Activated T-helper 17 cell treated with anti-CD3 and anti-CD28 coated beads, Interleukin-2, amount 50 U/mL, for 72 hours (primary cell): ENCODE data around the gene MOB1A. TPM values are rescaled to one million over a fixed set of nuclear protein-coding genes. Genes with fewer than 3 reads are reported as not detected.
"Not testable (repeated sequence)": the region's sequence is repeated elsewhere in the genome, so short reads cannot be mapped to it uniquely, and the experiment has no call there.

Experiments
- ATAC-seq: fragments of 150-1000 bp; cut with Tn5 transposase; replicated peaks from 2 replicates; pipeline ENCODE4 v1.10.0; 2021; ENCODE audit warnings: mild to moderate bottlenecking, moderate library complexity
- H3K27ac Mint-ChIP-seq: one replicate; pipeline ENCODE4 v1.8.0; 2022; ENCODE audit warnings: mixed read lengths
- H3K27me3 Mint-ChIP-seq: one replicate; pipeline ENCODE4 v1.8.0; 2022; ENCODE audit warnings: mixed read lengths
- H3K36me3 Mint-ChIP-seq: one replicate; pipeline ENCODE4 v1.8.0; 2022; ENCODE audit warnings: low read depth, mild to moderate bottlenecking, mixed read lengths
- H3K4me1 Mint-ChIP-seq: one replicate; pipeline ENCODE4 v1.8.0; 2022; ENCODE audit warnings: mixed read lengths
- H3K4me3 Mint-ChIP-seq: one replicate; pipeline ENCODE4 v1.8.0; 2022; ENCODE audit warnings: mild to moderate bottlenecking, mixed read lengths
- H3K9me3 Mint-ChIP-seq: one replicate; pipeline ENCODE4 v1.8.0; 2022; ENCODE audit warnings: mixed read lengths
- total RNA-seq, 2 donors: library from RNA; stranded (reverse); gene quantifications; one replicate each; pipeline ENCODE4 v1.2.3, GENCODE V29; 2022

The MOB1A gene
- total RNA-seq, 2 donors from 2014 or later, result 155 to 159 TPM

- peak overlapping the region; percentile 71 for H3K4me3 Mint-ChIP-seq
- ATAC-seq, H3K27ac Mint-ChIP-seq, H3K27me3 Mint-ChIP-seq, H3K9me3 Mint-ChIP-seq, H3K36me3 Mint-ChIP-seq, H3K4me1 Mint-ChIP-seq: not testable (repeated sequence)
Observed at GRCh38 chr2:74186706-74187105, 8.0 kb upstream of the MOB1A start.

GRCh38 chr2:74186038-74186437, 7.4 kb upstream of the MOB1A start:
- H3K36me3 Mint-ChIP-seq, result no peaks in the 10 kb centered on the region
- peak overlapping the region; percentile 71 for H3K4me3 Mint-ChIP-seq
- no peaks in the 10 kb centered on the region for H3K9me3 Mint-ChIP-seq
- peaks cover 8% of the 10 kb centered on the region for H3K4me1 Mint-ChIP-seq
- H3K27me3 Mint-ChIP-seq, result peaks cover 1% of the 10 kb centered on the region
- ATAC-seq, result peak; percentile 95
- H3K27ac Mint-ChIP-seq, result peak overlapping the region; percentile 86

GRCh38 chr2:74183878-74184277, 5.2 kb upstream of the MOB1A start:
- no peak for ATAC-seq
- Mint-ChIP-seq H3K4me3 (no peak overlapping the region), H3K9me3 (no peaks in the 10 kb centered on the region), H3K36me3 (no peaks in the 10 kb centered on the region), H3K27ac (peak overlapping the region; percentile 9), H3K27me3 (no peaks in the 10 kb centered on the region), H3K4me1 (peaks cover 8% of the 10 kb centered on the region)

- peak overlapping the region; percentile 75 for H3K27ac Mint-ChIP-seq
- ATAC-seq, result no peak
- peaks cover 8% of the 10 kb centered on the region for H3K36me3 Mint-ChIP-seq
- peaks cover 11% of the 10 kb centered on the region for H3K4me1 Mint-ChIP-seq
- H3K9me3 Mint-ChIP-seq, result no peaks in the 10 kb centered on the region
- H3K4me3 Mint-ChIP-seq, result peak overlapping the region; percentile 54
- no peaks in the 10 kb centered on the region for H3K27me3 Mint-ChIP-seq
Observed at GRCh38 chr2:74181739-74182138, 3.1 kb upstream of the MOB1A start.

- peak; percentile 26 for ATAC-seq
- Mint-ChIP-seq H3K27ac (peak overlapping the region; percentile 90), H3K4me3 (peak overlapping the region; percentile 91), H3K36me3 (peaks cover 33% of the 10 kb centered on the region), H3K4me1 (peaks cover 23% of the 10 kb centered on the region), H3K9me3 (no peaks in the 10 kb centered on the region), H3K27me3 (no peaks in the 10 kb centered on the region)
Observed at GRCh38 chr2:74179063-74179865, 585 bp upstream of the MOB1A start.

- Mint-ChIP-seq H3K9me3 (no peaks in the 10 kb centered on the region), H3K36me3 (peaks cover 40% of the 10 kb centered on the region), H3K4me3 (peak overlapping the region; percentile 91), H3K27ac (peak overlapping the region; percentile 90), H3K27me3 (no peaks in the 10 kb centered on the region), H3K4me1 (peaks cover 25% of the 10 kb centered on the region)
- no peak for ATAC-seq
Observed at GRCh38 chr2:74177696-74178095, 983 bp downstream of the MOB1A start.

GRCh38 chr2:74174909-74175308, 3.8 kb downstream of the MOB1A start:
- Mint-ChIP-seq H3K9me3 (no peaks in the 10 kb centered on the region), H3K27me3 (no peaks in the 10 kb centered on the region), H3K36me3 (peaks cover 68% of the 10 kb centered on the region), H3K27ac (no peak overlapping the region), H3K4me3 (peak overlapping the region; percentile 91), H3K4me1 (peaks cover 26% of the 10 kb centered on the region)
- no peak for ATAC-seq

- H3K4me1 Mint-ChIP-seq, result peaks cover 16% of the 10 kb centered on the region
- peak; percentile 96 for ATAC-seq
- H3K27ac Mint-ChIP-seq, result peak overlapping the region; percentile 89
Observed at GRCh38 chr2:74168739-74169138, 9.9 kb downstream of the MOB1A start.

GRCh38 chr2:74164761-74165160, 13.9 kb downstream of the MOB1A start:
- no peak overlapping the region for H3K4me3 Mint-ChIP-seq
- H3K9me3 Mint-ChIP-seq, result no peaks in the 10 kb centered on the region
- peaks cover 100% of the 10 kb centered on the region for H3K36me3 Mint-ChIP-seq
- no peak for ATAC-seq
- no peak overlapping the region for H3K27ac Mint-ChIP-seq
- H3K4me1 Mint-ChIP-seq, result peaks cover 10% of the 10 kb centered on the region
- H3K27me3 Mint-ChIP-seq, result no peaks in the 10 kb centered on the region

More at GRCh38 chr2:74168739-74169138, 9.9 kb downstream of the MOB1A start:
- peaks cover 96% of the 10 kb centered on the region for H3K36me3 Mint-ChIP-seq
- no peaks in the 10 kb centered on the region for H3K27me3 Mint-ChIP-seq
- H3K9me3 Mint-ChIP-seq, result no peaks in the 10 kb centered on the region
- peak overlapping the region; percentile 34 for H3K4me3 Mint-ChIP-seq

- ATAC-seq, result no peak
- no peak overlapping the region for H3K27ac Mint-ChIP-seq
- peaks cover 100% of the 10 kb centered on the region for H3K36me3 Mint-ChIP-seq
- H3K9me3 Mint-ChIP-seq, result no peaks in the 10 kb centered on the region
- H3K4me1 Mint-ChIP-seq, result peaks cover 2% of the 10 kb centered on the region
- no peaks in the 10 kb centered on the region for H3K27me3 Mint-ChIP-seq
- no peak overlapping the region for H3K4me3 Mint-ChIP-seq
Observed at GRCh38 chr2:74162951-74163350, 15.7 kb downstream of the MOB1A start.

GRCh38 chr2:74155830-74156229, 22.8 kb downstream of the MOB1A start:
- Mint-ChIP-seq H3K27ac (no peak overlapping the region), H3K36me3 (peaks cover 96% of the 10 kb centered on the region)

GRCh38 chr2:74152954-74153353, 25.7 kb downstream of the MOB1A start:
- Mint-ChIP-seq H3K4me1 (no peaks in the 10 kb centered on the region), H3K4me3 (no peak overlapping the region), H3K27me3 (no peaks in the 10 kb centered on the region), H3K36me3 (peaks cover 72% of the 10 kb centered on the region), H3K9me3 (no peaks in the 10 kb centered on the region), H3K27ac (peak overlapping the region; percentile 67)
- no peak for ATAC-seq

More at GRCh38 chr2:74155830-74156229, 22.8 kb downstream of the MOB1A start:
- no peaks in the 10 kb centered on the region for H3K9me3 Mint-ChIP-seq
- ATAC-seq, result no peak
- no peaks in the 10 kb centered on the region for H3K4me1 Mint-ChIP-seq
- no peaks in the 10 kb centered on the region for H3K27me3 Mint-ChIP-seq
- H3K4me3 Mint-ChIP-seq, result no peak overlapping the region

GRCh38 chr2:74149570-74150319, 28.9 kb downstream of the MOB1A start:
- H3K27ac Mint-ChIP-seq, result no peak overlapping the region
- H3K36me3 Mint-ChIP-seq, result peaks cover 40% of the 10 kb centered on the region
- H3K4me3 Mint-ChIP-seq, result no peak overlapping the region
- no peaks in the 10 kb centered on the region for H3K4me1 Mint-ChIP-seq
- ATAC-seq, result no peak
- H3K27me3 Mint-ChIP-seq, result no peaks in the 10 kb centered on the region
- H3K9me3 Mint-ChIP-seq, result no peaks in the 10 kb centered on the region

GRCh38 chr2:74149247-74149525, 29.5 kb downstream of the MOB1A start:
- Mint-ChIP-seq H3K27me3 (no peaks in the 10 kb centered on the region), H3K36me3 (peaks cover 35% of the 10 kb centered on the region)

More at GRCh38 chr2:74149247-74149525, 29.5 kb downstream of the MOB1A start:
- Mint-ChIP-seq H3K4me1 (no peaks in the 10 kb centered on the region), H3K27ac (no peak overlapping the region), H3K4me3 (no peak overlapping the region), H3K9me3 (no peaks in the 10 kb centered on the region)
- ATAC-seq, result no peak
